Muscle layer of duodenum (tissue), 2 donors: Measurements from ENCODE around the gene GDAP1L1.

Source experiments
- H3K27ac ChIP-seq: one replicate; pipeline ENCODE4 v1.7.0; 2013; ENCODE audit warnings: mild to moderate bottlenecking, low read length
- H3K27me3 ChIP-seq: one replicate; pipeline ENCODE4 v1.7.0; 2013; ENCODE audit warnings: low read depth, mild to moderate bottlenecking, control low read depth, low read length
- H3K36me3 ChIP-seq, 2 donors: one replicate each; pipeline ENCODE4 v1.7.0; 2013; ENCODE audit warnings: low read length in 2 of 2, control low read depth in 1 of 2, mild to moderate bottlenecking in 1 of 2; ENCODE audit not compliant: insufficient read depth in 2 of 2, control insufficient read depth in 1 of 2
- H3K4me1 ChIP-seq, 2 donors: one replicate each; pipeline ENCODE4 v1.7.0; 2013; ENCODE audit warnings: low read length in 2 of 2, mild to moderate bottlenecking in 2 of 2, control low read depth in 1 of 2, moderate library complexity in 1 of 2; ENCODE audit not compliant: insufficient read depth in 2 of 2, control insufficient read depth in 1 of 2
- H3K4me3 ChIP-seq, 2 donors: one replicate each; pipeline ENCODE4 v1.7.0; 2013; ENCODE audit warnings: low read length in 2 of 2, low read depth in 1 of 2, mild to moderate bottlenecking in 1 of 2
- H3K9me3 ChIP-seq, 2 donors: one replicate each; pipeline ENCODE4 v1.7.0; 2013; ENCODE audit warnings: low read length in 2 of 2, control low read depth in 1 of 2, mild to moderate bottlenecking in 1 of 2; ENCODE audit not compliant: control insufficient read depth in 1 of 2
- donor health status: healthy.

GDAP1L1 gene

DNA sequence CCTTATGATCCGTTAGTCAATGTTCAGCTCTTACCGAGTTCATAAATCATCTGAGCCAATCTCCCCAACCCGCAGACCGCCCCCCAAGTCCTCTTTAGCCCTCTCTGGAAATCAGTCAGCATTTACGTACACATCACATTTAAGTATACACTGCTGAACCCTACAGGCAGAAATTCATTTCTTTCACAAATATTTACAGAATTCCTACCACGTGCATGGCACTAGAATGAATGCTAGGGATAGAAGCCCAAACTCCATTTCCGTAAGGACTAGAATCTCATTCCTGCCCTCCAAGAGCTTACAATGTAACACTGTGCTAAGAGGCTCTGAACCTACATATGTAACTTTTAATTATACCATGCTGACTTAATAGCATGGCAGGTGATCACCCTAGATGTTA lies 38.3 kb upstream of the GDAP1L1 start:
- peak overlapping the region; percentile 98 for H3K27ac ChIP-seq
- H3K4me3 ChIP-seq = peak overlapping the region; percentile 78 to 92

DNA sequence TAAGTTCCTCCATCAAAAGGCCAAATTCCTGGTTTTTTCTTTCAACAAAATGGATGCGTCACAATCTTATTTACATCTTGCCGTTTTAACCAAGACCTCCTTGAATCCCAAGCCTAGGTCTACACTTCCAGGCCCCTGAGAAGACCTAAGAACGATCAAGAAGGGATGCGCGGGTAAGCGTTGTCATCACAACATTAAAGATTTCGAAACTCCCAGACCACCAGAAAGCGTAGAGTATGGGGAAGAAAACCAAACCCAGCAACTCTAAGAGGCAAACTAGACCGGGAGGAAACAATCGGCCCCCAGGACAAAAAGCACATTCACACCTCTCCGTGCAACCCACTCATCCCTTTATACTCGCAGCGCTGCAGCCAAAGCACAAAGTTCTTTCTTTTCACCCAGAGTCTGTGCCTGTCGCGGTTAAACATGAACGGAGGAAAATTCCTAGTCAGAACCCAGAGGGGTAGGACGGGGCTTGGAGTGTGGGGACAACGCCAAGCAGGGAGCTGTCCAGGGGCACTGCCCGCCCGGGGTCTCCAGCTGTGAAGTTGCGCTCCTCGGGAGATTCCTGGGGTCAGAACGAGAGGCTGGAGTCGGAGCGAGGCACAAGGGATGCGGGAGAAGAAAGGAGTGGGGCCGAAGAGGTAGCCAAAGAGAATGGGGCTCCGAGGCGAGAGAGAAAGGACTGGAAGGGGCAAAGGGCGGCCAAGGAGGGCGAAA lies 37.3 kb upstream of the GDAP1L1 start:
- no peaks in the 10 kb centered on the region for H3K27me3 ChIP-seq
- H3K9me3 ChIP-seq = no peaks in the 10 kb centered on the region
- H3K27ac ChIP-seq = peak overlapping the region; percentile 98
- H3K4me3 ChIP-seq = peak overlapping the region; percentile 78 to 92
- peaks cover 8 to 41% of the 10 kb centered on the region in 2 donors for H3K4me1 ChIP-seq
- peaks cover 9 to 20% of the 10 kb centered on the region in 2 donors for H3K36me3 ChIP-seq

More for the DNA sequence above, 38.3 kb upstream of the GDAP1L1 start:
- Histone ChIP-seq H3K36me3 (peaks cover 9 to 20% of the 10 kb centered on the region in 2 donors), H3K27me3 (no peaks in the 10 kb centered on the region), H3K9me3 (no peaks in the 10 kb centered on the region), H3K4me1 (peaks cover 16 to 47% of the 10 kb centered on the region in 2 donors)

GRCh38 chr20:44210406-44211176 lies 36.5 kb upstream of the GDAP1L1 start, which contains the start of gene OSER1:
Gene OSER1, minus strand, starts transcription at chr20:44210771. Its CDS starts 3,814 bp downstream, at chr20:44206957.
- no peaks in the 10 kb centered on the region for H3K27me3 ChIP-seq
- peaks cover 8 to 40% of the 10 kb centered on the region in 2 donors for H3K4me1 ChIP-seq
- H3K36me3 ChIP-seq = peaks cover 5 to 15% of the 10 kb centered on the region in 2 donors
- peak within 1 kb of the TSS; percentile 78 to 92 for H3K4me3 ChIP-seq
- no peaks in the 10 kb centered on the region for H3K9me3 ChIP-seq
- H3K27ac ChIP-seq = peak within 1 kb of the TSS; percentile 98

DNA sequence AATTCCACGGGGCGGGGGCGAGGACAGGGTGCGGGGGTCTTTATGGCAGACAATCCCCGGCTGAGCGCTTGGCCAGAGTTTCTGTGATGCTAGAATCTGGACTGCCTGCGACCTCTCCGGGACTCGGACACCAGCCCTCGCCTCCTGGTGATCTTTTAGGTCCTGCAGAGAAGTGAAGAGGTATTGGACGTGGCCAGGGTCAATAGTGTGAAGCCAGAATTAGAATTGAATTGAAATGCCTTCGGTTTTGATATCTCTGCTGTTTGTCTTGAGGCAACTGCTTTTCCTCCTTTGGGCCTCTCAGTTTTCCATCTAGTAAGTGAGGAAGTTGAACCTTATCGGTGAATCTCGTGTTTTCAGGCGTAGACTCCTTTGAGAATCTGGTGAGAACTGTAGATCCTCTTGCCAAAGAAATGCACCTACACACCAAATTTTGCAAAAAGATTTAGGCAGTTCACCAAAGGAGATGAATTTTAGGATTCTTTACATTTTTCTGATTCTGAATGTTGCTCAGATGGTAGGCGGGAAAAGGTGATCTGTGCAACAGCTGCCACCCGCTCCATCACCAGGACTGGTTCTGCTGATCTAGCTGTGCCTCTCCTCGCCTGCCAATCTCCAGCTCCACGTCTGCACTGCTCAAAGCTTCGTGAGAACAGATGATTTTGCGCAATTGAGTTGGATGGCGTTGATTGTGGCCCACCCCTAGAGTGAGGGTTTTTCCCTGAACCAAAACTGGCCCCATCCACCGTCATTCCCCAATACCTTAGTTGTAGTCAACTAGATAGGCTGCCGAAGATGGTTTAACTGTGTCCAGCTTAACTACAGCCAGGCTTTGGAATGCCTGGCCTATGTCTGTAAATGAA lies 35.7 kb upstream of the GDAP1L1 start:
- H3K4me1 ChIP-seq = peaks cover 8 to 36% of the 10 kb centered on the region in 2 donors

DNA sequence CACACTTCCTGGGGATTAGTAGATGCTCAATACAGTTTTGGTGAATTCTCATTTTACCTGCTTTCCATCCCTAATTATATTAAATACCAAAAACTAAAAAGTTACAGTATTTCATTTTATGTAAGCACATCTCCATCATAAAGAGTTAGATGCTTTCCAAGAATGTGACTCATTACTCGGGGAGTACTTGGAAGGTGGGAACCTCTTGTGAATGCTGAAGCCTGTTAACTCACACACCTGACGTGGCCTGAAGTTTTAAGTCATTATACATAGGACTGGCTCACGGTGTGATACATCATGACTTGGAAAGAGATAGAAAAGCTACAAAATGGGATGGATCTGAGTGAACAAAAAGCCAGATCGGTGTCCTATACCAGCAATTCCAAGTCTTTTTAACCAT lies 34.3 kb upstream of the GDAP1L1 start:
- Histone ChIP-seq H3K27ac (no peak overlapping the region), H3K36me3 (peaks cover 0 to 6% of the 10 kb centered on the region in 2 donors), H3K4me1 (peaks cover 8 to 35% of the 10 kb centered on the region in 2 donors), H3K9me3 (no peaks in the 10 kb centered on the region), H3K4me3 (no peak overlapping the region), H3K27me3 (no peaks in the 10 kb centered on the region)

More for the DNA sequence above, 35.7 kb upstream of the GDAP1L1 start:
- Histone ChIP-seq H3K9me3 (no peaks in the 10 kb centered on the region), H3K36me3 (peaks cover 1 to 8% of the 10 kb centered on the region in 2 donors), H3K4me3 (peak overlapping the region; percentile 78 to 92), H3K27ac (peak overlapping the region; percentile 98), H3K27me3 (no peaks in the 10 kb centered on the region)

- Histone ChIP-seq H3K27ac (no peak overlapping the region), H3K36me3 (peaks cover 0 to 9% of the 10 kb centered on the region in 2 donors), H3K9me3 (no peaks in the 10 kb centered on the region), H3K27me3 (no peaks in the 10 kb centered on the region), H3K4me1 (peaks cover 4 to 27% of the 10 kb centered on the region in 2 donors), H3K4me3 (no peak overlapping the region)
These were observed 32.0 kb upstream of the GDAP1L1 start for GRCh38 chr20:44215125-44215524.

- Histone ChIP-seq H3K36me3 (peaks cover 0 to 5% of the 10 kb centered on the region in 2 donors), H3K4me3 (no peak overlapping the region), H3K9me3 (no peaks in the 10 kb centered on the region), H3K27me3 (no peaks in the 10 kb centered on the region), H3K27ac (no peak overlapping the region), H3K4me1 (peaks cover 0 to 15% of the 10 kb centered on the region in 2 donors)
These were observed 29.6 kb upstream of the GDAP1L1 start for GRCh38 chr20:44217342-44218092.

GRCh38 chr20:44218446-44218845 lies 28.7 kb upstream of the GDAP1L1 start:
- Histone ChIP-seq H3K27me3 (no peaks in the 10 kb centered on the region), H3K4me3 (no peak overlapping the region), H3K36me3 (peaks cover 0 to 5% of the 10 kb centered on the region in 2 donors), H3K27ac (no peak overlapping the region), H3K9me3 (no peaks in the 10 kb centered on the region), H3K4me1 (peaks cover 0 to 9% of the 10 kb centered on the region in 2 donors)

- Histone ChIP-seq H3K9me3 (no peaks in the 10 kb centered on the region), H3K4me1 (peaks cover 0 to 9% of the 10 kb centered on the region in 2 donors), H3K27me3 (no peaks in the 10 kb centered on the region), H3K36me3 (peaks cover 0 to 5% of the 10 kb centered on the region in 2 donors), H3K27ac (no peak overlapping the region), H3K4me3 (no peak overlapping the region)
These were observed 27.9 kb upstream of the GDAP1L1 start for GRCh38 chr20:44219170-44219730.

GRCh38 chr20:44219791-44220190 lies 27.3 kb upstream of the GDAP1L1 start:
- Histone ChIP-seq H3K4me3 (no peak overlapping the region), H3K27me3 (no peaks in the 10 kb centered on the region), H3K27ac (no peak overlapping the region), H3K36me3 (peaks cover 0 to 5% of the 10 kb centered on the region in 2 donors), H3K4me1 (peaks cover 0 to 9% of the 10 kb centered on the region in 2 donors), H3K9me3 (no peaks in the 10 kb centered on the region)
